SW 1271 (cell line): ENCODE results near the gene MGST3.
"Not testable (repeated sequence)": the region's sequence is repeated elsewhere in the genome, so short reads cannot be mapped to it uniquely, and the experiment has no call there.

ENCODE experiments used
- DNase-seq, 2 experiments: peaks; one replicate each; lab custom pipeline; 2025; lab: John Stamatoyannopoulos, UW

Gene MGST3

DNA sequence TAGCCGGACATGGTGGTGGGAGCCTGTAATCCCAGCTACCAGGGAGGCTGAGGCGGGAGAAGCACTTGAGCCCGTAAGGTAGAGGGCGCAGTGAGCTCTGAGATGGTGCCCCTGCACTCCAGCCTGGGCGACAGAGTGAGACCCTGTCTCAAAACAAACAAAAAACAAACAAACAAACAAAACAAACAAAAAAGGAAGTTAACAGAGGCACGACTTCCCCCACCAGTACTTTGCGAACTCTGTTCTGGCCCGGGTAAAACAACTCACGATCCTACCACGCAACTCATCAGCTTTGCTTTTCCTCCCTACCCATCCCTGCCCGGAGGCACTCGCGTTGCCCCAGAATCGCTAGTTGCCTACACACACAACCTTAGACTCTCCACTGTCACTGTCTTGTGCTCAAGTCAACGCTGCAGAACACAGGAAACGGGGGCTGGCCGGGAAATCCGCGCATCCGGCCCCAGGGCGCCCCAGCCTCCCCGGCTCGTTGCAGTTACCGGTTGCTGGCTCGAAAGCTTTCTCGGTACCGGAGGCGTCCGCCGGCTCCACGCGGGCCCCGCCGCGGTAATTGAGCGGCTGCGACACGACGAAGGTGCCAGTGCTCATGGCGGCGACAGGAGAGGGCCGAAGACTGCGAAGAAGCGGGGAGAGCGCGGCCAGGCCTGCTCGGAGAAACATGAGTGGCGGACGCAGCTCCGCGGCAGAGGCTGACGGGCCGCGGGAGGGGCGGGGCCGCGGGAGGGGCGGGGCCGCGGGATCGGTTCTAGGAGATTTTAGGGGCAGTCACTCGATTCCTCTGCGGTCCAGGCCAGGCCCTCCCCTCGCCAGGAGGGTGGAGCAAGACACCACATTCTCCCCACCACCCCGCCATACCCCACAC, 67.1 kb downstream of the MGST3 start, which contains the start of gene ALDH9A1:
Gene ALDH9A1 (minus strand): TSS at position 682 of the 880 bp plus-strand sequence. CDS start 4 bp downstream, at position 678.
- peak; percentile 66 to 83 for DNase-seq

DNA sequence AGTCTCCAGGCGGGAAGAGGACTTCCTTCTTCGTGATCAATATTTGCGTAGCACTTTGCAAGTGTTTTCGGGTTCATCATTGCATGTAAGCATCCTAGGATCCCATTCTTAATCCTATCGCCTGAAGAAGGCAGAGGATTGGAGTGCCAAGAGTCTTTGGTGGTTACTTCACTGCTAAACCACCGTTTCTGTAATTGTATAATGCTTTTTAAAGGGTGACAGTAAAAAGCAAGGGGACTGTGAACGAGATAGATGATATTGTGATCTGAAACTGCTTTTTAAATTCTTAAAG, 67.7 kb downstream of the MGST3 start:
- peak in 1 of 2 experiments; percentile 41 for DNase-seq

DNA sequence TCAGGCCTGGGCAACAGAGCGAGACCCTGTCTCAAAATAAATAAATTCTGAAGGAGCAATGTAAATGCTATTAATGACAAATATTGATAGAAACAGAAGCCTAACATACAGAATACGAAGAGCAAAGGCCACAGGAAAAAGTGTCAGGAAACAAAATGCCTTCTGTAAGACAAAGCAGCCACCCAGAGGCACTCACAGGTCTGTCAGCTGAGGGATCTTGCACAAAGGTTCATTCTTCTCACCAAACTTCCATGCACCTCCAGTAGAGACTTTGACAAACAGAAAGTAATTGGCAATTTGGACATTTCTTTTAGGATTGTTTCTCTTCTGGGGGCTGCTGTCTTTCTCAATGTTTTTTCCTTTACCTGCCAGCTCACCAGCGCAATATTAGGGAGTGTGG, 68.5 kb downstream of the MGST3 start:
- no peak for DNase-seq

DNA sequence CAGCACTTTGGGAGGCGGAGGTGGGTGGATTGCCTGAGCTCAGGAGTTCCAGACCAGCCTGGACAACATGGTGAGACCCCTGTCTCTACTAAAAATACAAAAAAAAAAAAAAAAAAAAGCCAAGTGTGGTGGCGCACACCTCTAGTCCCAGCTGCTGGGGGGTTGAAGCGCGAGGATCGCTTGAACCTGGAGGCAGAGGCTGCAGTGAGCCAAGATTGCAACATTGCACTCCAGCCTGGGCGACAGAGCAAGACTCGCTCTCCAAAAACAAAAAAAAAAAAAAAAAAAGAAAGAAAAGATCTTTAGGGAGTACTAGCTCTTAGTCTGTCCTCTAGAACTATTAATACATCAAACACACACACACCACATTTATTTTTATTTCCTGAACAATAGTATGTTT, 70.9 kb downstream of the MGST3 start:
- not testable (repeated sequence) for DNase-seq

DNA sequence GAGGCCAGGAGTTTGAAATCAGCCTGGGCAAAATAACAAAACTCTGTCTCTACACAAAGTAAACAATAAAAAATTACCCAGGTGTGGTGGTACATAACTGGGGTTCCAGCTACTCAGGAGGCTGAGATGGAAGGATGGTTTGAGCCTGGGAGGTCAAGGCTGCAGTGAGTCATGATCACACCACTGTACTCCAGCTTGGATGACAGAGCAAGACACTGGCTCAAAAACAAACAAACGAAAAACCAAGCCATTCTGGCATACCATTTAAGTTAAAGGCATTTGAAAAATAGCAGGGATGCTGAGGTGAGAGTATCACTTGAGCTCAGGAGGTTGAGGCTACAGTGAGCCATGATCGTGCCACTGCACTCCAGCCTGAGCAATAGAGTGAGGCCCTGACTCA, 72.6 kb downstream of the MGST3 start:
- DNase-seq: no peak
